ENCODE results near the gene MAML3.

MAML3 gene

DNA sequence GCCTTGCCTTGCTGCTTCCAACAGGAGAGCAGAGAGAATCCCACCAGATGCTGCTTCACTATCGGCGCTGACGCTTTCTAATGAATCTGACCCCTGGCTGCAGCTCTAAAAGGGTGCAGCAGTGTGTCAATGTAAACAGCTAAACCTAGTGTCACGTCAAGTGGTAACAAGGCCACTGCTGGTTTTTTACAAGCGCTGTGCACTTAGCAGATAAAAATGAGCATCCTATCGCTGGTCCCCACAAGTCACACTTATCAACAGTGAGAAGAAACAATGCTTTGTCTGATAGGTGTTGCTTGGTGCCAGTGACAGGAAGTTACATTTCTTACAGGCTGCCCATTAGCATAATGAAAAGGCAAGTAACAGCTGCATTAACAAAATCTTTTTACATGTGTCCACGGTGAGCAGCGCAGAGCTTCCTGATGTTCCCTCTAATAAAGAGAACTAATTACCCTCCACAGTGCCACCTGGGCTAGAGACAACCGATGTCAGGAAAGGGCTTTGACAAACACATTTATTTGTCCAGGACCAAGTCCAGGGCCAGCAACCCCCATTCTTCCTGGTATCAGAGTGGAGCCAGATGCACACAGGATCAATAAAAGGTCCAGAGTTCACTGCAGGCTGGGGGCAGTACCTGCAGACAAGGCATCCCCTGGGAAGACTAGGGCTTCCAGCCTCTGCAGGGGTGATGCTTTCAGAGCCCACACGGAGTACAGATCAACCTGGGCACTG lies 312.4 kb downstream of the MAML3 start:
- no peaks in the 10 kb centered on the region for H3K27me3 ChIP-seq
- DNase-seq = peak; percentile 61
- H3K4me3 ChIP-seq (ENCODE audit: low read depth, low read length) = peak overlapping the region; percentile 19
- TF ChIP-seq, protein P1, sequence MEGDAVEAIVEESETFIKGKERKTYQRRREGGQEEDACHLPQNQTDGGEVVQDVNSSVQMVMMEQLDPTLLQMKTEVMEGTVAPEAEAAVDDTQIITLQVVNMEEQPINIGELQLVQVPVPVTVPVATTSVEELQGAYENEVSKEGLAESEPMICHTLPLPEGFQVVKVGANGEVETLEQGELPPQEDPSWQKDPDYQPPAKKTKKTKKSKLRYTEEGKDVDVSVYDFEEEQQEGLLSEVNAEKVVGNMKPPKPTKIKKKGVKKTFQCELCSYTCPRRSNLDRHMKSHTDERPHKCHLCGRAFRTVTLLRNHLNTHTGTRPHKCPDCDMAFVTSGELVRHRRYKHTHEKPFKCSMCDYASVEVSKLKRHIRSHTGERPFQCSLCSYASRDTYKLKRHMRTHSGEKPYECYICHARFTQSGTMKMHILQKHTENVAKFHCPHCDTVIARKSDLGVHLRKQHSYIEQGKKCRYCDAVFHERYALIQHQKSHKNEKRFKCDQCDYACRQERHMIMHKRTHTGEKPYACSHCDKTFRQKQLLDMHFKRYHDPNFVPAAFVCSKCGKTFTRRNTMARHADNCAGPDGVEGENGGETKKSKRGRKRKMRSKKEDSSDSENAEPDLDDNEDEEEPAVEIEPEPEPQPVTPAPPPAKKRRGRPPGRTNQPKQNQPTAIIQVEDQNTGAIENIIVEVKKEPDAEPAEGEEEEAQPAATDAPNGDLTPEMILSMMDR (IDR thresholded peaks at IDR 0.05; ENCODE audit: low read depth, low read length) = peak; percentile 51
- peaks cover 56% of the 10 kb centered on the region for H3K4me1 ChIP-seq
- H3K9me3 ChIP-seq = no peaks in the 10 kb centered on the region
- H3K36me3 ChIP-seq = no peaks in the 10 kb centered on the region; the same call in 1 of the 2 replicates

DNA sequence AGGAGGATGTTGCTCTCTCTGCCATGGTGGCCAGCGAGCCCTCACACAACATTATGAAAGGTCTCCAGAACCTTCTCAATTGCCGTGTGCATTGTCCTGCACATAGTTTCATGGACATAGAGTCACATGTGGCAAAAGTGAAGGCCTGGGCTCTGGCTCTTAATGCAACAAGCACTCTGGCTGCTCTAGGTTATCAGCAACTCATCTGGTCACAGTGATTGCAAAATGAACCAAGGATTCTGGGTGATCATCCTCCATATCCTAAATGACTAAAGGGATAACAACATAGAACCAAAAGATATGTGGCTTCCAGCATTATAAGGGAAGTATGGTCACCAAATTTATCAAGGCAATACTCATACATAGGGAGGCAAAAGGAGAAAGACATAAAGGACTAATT lies 313.2 kb downstream of the MAML3 start:
- Histone ChIP-seq H3K27me3 (no peaks in the 10 kb centered on the region), H3K4me1 (peaks cover 56% of the 10 kb centered on the region), H3K36me3 (no peaks in the 10 kb centered on the region; the same call in 1 of the 2 replicates), H3K9me3 (no peaks in the 10 kb centered on the region), H3K4me3 (ENCODE audit: low read depth, low read length) (peak overlapping the region; percentile 19)
- DNase-seq = no peak
- TF ChIP-seq, protein P1 (IDR thresholded peaks at IDR 0.05; ENCODE audit: low read depth, low read length) = no peak

DNA sequence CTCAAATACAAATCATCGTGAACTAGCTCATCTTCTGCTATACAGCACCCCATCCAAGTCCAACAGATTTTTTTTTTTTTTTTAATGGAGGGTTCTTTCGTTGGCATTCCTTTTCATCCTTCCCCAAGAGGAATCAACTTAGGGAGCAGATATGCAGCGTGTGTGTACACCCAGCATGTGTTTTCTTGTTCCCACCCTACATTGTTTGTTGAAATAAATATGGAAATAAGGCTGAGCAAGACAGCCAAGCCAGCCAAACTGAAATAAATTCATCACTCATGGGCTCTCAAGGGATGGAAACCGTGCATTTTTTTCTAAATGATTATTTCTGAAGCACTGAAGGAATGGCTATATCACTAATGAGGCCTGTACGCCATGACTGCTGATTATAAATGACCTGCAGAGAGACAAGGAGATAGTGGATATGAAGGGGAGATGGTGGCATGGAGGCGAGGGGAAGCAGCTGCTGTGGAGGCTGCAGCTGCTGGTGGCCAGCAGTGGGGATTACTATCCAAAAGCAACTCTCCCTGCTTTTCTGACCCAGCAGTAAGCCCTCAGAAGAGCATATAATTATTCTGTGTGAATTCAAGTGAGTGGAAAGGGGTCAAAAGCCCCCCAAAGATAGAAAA lies 314.5 kb downstream of the MAML3 start:
- no peaks in the 10 kb centered on the region for H3K9me3 ChIP-seq
- peaks cover 57% of the 10 kb centered on the region for H3K4me1 ChIP-seq
- TF ChIP-seq, protein P1 (IDR thresholded peaks at IDR 0.05; ENCODE audit: low read depth, low read length) = no peak
- DNase-seq = peak; percentile 55
- no peaks in the 10 kb centered on the region for H3K27me3 ChIP-seq
- 0 out of 2 replicates have a peak overlapping the region, but pooled peaks have one; percentile 2 for H3K4me3 ChIP-seq (ENCODE audit: low read depth, low read length)
- H3K36me3 ChIP-seq = no peaks in the 10 kb centered on the region; the same call in 1 of the 2 replicates

DNA sequence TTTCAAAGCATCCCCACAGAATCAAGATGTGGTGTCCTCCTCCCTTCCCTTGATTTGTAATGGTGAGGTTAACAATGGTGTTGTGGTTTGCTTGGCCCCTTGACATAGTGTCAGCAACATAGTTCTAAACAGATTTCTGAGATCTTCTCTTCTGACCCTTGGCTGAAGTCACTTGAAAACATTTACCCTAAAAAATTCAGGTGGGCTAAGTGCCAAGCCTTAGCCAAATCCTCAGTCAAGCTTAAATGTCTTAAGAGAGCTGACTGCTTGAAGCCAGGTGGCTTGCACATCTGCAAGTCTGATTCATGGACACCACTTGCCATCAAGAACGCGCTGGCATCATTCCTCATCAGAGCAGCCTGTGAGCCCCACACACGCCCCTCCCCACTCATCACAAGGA lies 315.2 kb downstream of the MAML3 start:
- no peaks in the 10 kb centered on the region for H3K27me3 ChIP-seq
- no peak overlapping the region for H3K4me3 ChIP-seq (ENCODE audit: low read depth, low read length)
- no peaks in the 10 kb centered on the region for H3K9me3 ChIP-seq
- TF ChIP-seq, protein P1 (IDR thresholded peaks at IDR 0.05; ENCODE audit: low read depth, low read length) = no peak
- no peak for DNase-seq
- H3K4me1 ChIP-seq = peaks cover 56% of the 10 kb centered on the region
- no peaks in the 10 kb centered on the region; the same call in 1 of the 2 replicates for H3K36me3 ChIP-seq

DNA sequence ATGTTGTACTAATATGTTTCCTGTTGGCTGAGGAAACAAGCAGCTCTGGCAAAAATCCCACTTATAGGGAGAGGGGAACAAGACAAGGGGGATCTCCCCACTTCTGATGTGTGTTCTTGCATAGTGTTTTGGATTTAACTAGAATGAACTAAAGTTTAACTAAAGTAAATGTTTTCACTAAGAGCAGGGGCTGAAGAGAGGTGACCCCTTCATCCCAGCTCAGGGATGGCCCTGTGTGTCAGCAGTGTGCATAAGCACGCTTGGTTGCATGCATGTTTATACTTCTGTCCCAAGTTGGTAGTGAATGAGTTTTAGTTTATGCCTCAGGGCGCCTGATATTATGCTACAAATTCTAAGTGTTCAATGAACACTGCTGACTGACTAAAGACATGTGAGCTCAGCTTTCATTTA lies 319.0 kb downstream of the MAML3 start:
- peaks cover 37% of the 10 kb centered on the region for H3K4me1 ChIP-seq
- no peaks in the 10 kb centered on the region for H3K27me3 ChIP-seq
- no peak for DNase-seq
- H3K9me3 ChIP-seq = no peaks in the 10 kb centered on the region
- no peaks in the 10 kb centered on the region for H3K36me3 ChIP-seq
- H3K4me3 ChIP-seq (ENCODE audit: low read depth, low read length) = no peak overlapping the region
- TF ChIP-seq, protein P1 (IDR thresholded peaks at IDR 0.05; ENCODE audit: low read depth, low read length) = no peak

DNA sequence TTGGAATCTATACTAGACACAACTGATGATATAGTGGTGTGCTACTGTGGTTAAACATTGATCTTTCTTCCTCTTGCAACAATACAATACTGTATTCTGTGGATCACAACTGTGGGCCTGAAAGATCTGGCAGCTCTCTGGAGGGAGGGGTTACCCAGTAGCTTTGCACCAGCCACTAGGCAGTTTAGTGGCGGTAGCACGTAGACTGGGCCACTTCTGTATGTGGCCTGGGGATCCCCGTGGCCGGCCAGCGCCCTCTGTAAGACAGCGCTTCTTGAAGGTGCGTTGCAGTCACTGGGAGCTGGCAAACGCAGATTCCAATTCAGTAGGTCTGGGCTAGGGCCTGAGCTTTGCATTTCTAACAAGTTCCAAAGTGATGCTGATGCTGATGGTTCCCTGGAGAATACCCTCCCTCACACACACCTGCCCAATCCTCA lies 319.7 kb downstream of the MAML3 start:
- H3K9me3 ChIP-seq = no peaks in the 10 kb centered on the region
- DNase-seq = no peak
- H3K4me1 ChIP-seq = peaks cover 36% of the 10 kb centered on the region
- no peak overlapping the region for H3K4me3 ChIP-seq (ENCODE audit: low read depth, low read length)
- TF ChIP-seq, protein P1 (IDR thresholded peaks at IDR 0.05; ENCODE audit: low read depth, low read length) = no peak
- no peaks in the 10 kb centered on the region for H3K36me3 ChIP-seq
- no peaks in the 10 kb centered on the region for H3K27me3 ChIP-seq

Data from BE2C (cell line).